T-helper 17 cell (primary cell): Measurements from ENCODE around the gene SEZ6. TPM values are rescaled to one million over a fixed set of nuclear protein-coding genes. Genes with fewer than 3 reads are reported as not detected.

Source experiments
- ATAC-seq: fragments of 150-1000 bp; cut with Tn5 transposase; 2 replicates; pipeline ENCODE4 v1.10.0; 2021; ENCODE audit warnings: mild to moderate bottlenecking, moderate library complexity
- DNase-seq, 3 donors: peaks; one replicate each; pipeline versions ENCODE4 v3.0.0 to v3.0.0-alpha.2; 2020 to 2021
- H3K9me3 ChIP-seq: one replicate; pipeline ENCODE4 v1.7.0; 2013; ENCODE audit warnings: low read length, mild to moderate bottlenecking; ENCODE audit not compliant: control insufficient read depth, poor library complexity, severe bottlenecking
- H3K27ac Mint-ChIP-seq: one replicate; pipeline ENCODE4 v1.8.0; 2022; ENCODE audit warnings: mild to moderate bottlenecking, moderate library complexity, mixed read lengths
- H3K27me3 Mint-ChIP-seq: one replicate; pipeline ENCODE4 v1.8.0; 2022; ENCODE audit warnings: mixed read lengths
- H3K36me3 Mint-ChIP-seq: one replicate; pipeline ENCODE4 v1.8.0; 2022; ENCODE audit warnings: low read depth, mixed read lengths
- H3K4me1 Mint-ChIP-seq: one replicate; pipeline ENCODE4 v1.8.0; 2022; ENCODE audit warnings: mild to moderate bottlenecking, mixed read lengths
- H3K4me3 Mint-ChIP-seq: one replicate; pipeline ENCODE4 v1.8.0; 2022; ENCODE audit warnings: mild to moderate bottlenecking, moderate library complexity, mixed read lengths
- total RNA-seq, 4 donors: library from RNA in 2 of 4; stranded (reverse) in 2 of 4; gene quantifications; one replicate each; pipeline ENCODE4 v1.2.3 and lab custom pipeline; 2022 to 2026

The SEZ6 gene
- total RNA-seq, 2 donors from 2014 or later, result 0.35 to 0.47 TPM

GRCh38 chr17:29007456-29007855 lies 1.6 kb upstream of the SEZ6 start:
- Mint-ChIP-seq H3K4me3 (no peak overlapping the region), H3K36me3 (peaks cover 9% of the 10 kb centered on the region), H3K4me1 (no peaks in the 10 kb centered on the region), H3K27me3 (peaks cover 82% of the 10 kb centered on the region), H3K27ac (no peak overlapping the region)
- H3K9me3 ChIP-seq, result no peaks in the 10 kb centered on the region
- DNase-seq (no peak), ATAC-seq (no peak)

- H3K4me3 Mint-ChIP-seq, result no peak overlapping the region
- peaks cover 60% of the 10 kb centered on the region for H3K27me3 Mint-ChIP-seq
- H3K4me1 Mint-ChIP-seq, result no peaks in the 10 kb centered on the region
Observed at GRCh38 chr17:29004081-29004692, 1.6 kb downstream of the SEZ6 start.

GRCh38 chr17:29003289-29003688 lies 2.5 kb downstream of the SEZ6 start:
- no peak overlapping the region for H3K27ac Mint-ChIP-seq
- H3K27me3 Mint-ChIP-seq, result peaks cover 58% of the 10 kb centered on the region
- H3K4me3 Mint-ChIP-seq, result no peak overlapping the region
- no peaks in the 10 kb centered on the region for H3K4me1 Mint-ChIP-seq
- ATAC-seq, result no peak
- no peaks in the 10 kb centered on the region for H3K9me3 ChIP-seq
- peaks cover 8% of the 10 kb centered on the region for H3K36me3 Mint-ChIP-seq
- DNase-seq, result no peak

More at GRCh38 chr17:29004081-29004692, 1.6 kb downstream of the SEZ6 start:
- ATAC-seq (no peak), DNase-seq (no peak)
- H3K9me3 ChIP-seq, result no peaks in the 10 kb centered on the region
- Mint-ChIP-seq H3K36me3 (peaks cover 7% of the 10 kb centered on the region), H3K27ac (no peak overlapping the region)

- DNase-seq, result no peak
Observed at GRCh38 chr17:29002811-29003210, 3.0 kb downstream of the SEZ6 start.

DNA sequence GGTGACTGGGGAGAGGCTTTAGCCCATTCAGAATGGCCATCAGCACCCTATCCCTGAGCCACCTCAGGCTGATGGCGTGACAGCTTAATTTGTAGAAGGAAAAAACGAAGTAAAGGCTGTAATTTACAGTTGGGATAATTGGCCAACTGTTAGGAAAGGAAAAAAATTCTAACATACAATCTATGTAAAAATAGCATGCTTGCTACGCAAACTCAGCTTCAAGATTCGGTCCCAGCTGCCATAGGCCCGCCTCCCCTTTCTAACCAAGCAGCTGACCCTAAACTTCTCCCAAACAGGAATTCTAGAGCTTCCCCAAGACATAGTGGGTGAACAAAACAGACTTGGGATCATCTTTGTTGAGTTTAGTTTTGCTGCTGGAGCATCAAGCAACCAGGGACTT lies 4.9 kb downstream of the SEZ6 start:
- Mint-ChIP-seq H3K4me3 (no peak overlapping the region), H3K4me1 (peaks cover 2% of the 10 kb centered on the region), H3K36me3 (peaks cover 7% of the 10 kb centered on the region), H3K27ac (no peak overlapping the region), H3K27me3 (peaks cover 54% of the 10 kb centered on the region)
- no peaks in the 10 kb centered on the region for H3K9me3 ChIP-seq
- DNase-seq (no peak), ATAC-seq (no peak)

More at GRCh38 chr17:29002811-29003210, 3.0 kb downstream of the SEZ6 start:
- H3K4me1 Mint-ChIP-seq, result peaks cover 2% of the 10 kb centered on the region
- no peak for ATAC-seq
- H3K27ac Mint-ChIP-seq, result no peak overlapping the region
- H3K36me3 Mint-ChIP-seq, result peaks cover 8% of the 10 kb centered on the region
- peaks cover 58% of the 10 kb centered on the region for H3K27me3 Mint-ChIP-seq
- no peak overlapping the region for H3K4me3 Mint-ChIP-seq
- H3K9me3 ChIP-seq, result no peaks in the 10 kb centered on the region

GRCh38 chr17:28999206-28999605 lies 6.6 kb downstream of the SEZ6 start:
- Mint-ChIP-seq H3K36me3 (peaks cover 11% of the 10 kb centered on the region), H3K4me3 (no peak overlapping the region), H3K4me1 (peaks cover 6% of the 10 kb centered on the region), H3K27ac (no peak overlapping the region), H3K27me3 (peaks cover 51% of the 10 kb centered on the region)
- no peak for ATAC-seq
- H3K9me3 ChIP-seq, result no peaks in the 10 kb centered on the region
- DNase-seq, result no peak

DNA sequence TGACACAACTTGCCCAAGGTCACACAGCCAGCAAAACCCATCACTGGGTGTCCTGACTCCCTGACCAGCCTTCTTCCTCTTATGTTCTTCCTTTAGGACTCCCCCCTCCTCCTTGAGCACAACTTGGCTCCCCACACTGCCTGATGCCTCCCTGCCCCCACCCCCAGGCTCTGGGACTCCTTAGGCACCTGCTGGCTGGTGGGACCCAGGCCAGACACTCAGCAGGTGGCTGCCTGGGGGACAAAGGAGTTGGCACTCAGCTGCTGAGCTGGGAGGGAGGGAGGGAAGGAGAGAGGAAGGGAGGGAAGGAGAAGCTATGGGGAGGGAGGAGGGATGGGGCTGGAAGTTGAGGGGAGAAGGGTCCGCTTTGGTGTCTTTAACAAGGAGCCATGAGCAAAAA lies 8.0 kb downstream of the SEZ6 start:
- H3K27ac Mint-ChIP-seq, result no peak overlapping the region
- H3K4me3 Mint-ChIP-seq, result no peak overlapping the region
- H3K27me3 Mint-ChIP-seq, result peaks cover 44% of the 10 kb centered on the region
- ATAC-seq (no peak), DNase-seq (no peak)
- no peaks in the 10 kb centered on the region for H3K9me3 ChIP-seq
- peaks cover 9% of the 10 kb centered on the region for H3K36me3 Mint-ChIP-seq
- peaks cover 6% of the 10 kb centered on the region for H3K4me1 Mint-ChIP-seq

- Mint-ChIP-seq H3K4me3 (no peak overlapping the region), H3K4me1 (peaks cover 6% of the 10 kb centered on the region), H3K36me3 (peaks cover 9% of the 10 kb centered on the region), H3K27me3 (peaks cover 42% of the 10 kb centered on the region), H3K27ac (no peak overlapping the region)
- no peak for ATAC-seq
- H3K9me3 ChIP-seq, result no peaks in the 10 kb centered on the region
- no peak for DNase-seq
Observed at GRCh38 chr17:28996554-28997096, 9.2 kb downstream of the SEZ6 start.

DNA sequence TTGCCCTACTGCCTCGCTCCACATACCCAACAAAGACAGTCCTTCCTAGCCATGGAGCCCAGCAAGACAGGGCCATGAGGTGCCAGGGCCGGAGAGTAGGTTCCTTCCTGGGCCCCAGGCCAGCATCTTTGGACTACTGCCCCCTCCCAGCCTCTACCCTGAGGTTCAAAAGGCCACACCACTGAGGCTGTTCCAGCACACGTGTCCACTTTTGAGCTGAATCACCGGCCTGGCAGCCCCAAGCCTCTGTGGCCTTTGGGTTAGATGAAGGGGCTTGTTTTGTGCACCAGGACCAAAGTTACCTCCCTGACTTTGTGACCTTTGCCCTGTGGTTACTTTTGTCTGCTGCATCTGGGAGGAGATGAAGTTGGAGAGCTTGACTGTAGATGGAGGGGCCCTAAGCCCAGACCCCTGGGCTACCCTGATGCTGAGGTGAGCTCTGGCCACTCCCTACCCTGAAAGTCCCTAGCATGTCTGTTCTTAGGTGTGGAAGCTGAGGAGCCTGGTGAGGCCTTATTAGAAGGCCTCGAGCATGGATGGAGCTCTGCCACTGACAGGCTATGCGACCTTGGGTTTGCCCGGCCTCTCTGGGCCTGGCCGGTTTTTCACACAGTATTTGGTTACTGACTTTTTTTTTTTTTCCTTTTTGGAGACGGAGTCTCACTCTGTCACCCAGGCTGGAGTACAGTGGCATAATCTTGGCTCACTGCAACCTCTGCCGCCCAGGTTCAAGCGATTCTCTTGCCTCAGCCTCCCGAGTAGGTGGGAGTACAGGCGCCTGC lies 12.0 kb downstream of the SEZ6 start:
- H3K27ac Mint-ChIP-seq, result no peak overlapping the region
- ATAC-seq (no peak), DNase-seq (no peak)
- H3K4me3 Mint-ChIP-seq, result no peak overlapping the region
- H3K36me3 Mint-ChIP-seq, result peaks cover 6% of the 10 kb centered on the region
- H3K27me3 Mint-ChIP-seq, result peaks cover 33% of the 10 kb centered on the region
- peaks cover 6% of the 10 kb centered on the region for H3K4me1 Mint-ChIP-seq
- H3K9me3 ChIP-seq, result no peaks in the 10 kb centered on the region

DNA sequence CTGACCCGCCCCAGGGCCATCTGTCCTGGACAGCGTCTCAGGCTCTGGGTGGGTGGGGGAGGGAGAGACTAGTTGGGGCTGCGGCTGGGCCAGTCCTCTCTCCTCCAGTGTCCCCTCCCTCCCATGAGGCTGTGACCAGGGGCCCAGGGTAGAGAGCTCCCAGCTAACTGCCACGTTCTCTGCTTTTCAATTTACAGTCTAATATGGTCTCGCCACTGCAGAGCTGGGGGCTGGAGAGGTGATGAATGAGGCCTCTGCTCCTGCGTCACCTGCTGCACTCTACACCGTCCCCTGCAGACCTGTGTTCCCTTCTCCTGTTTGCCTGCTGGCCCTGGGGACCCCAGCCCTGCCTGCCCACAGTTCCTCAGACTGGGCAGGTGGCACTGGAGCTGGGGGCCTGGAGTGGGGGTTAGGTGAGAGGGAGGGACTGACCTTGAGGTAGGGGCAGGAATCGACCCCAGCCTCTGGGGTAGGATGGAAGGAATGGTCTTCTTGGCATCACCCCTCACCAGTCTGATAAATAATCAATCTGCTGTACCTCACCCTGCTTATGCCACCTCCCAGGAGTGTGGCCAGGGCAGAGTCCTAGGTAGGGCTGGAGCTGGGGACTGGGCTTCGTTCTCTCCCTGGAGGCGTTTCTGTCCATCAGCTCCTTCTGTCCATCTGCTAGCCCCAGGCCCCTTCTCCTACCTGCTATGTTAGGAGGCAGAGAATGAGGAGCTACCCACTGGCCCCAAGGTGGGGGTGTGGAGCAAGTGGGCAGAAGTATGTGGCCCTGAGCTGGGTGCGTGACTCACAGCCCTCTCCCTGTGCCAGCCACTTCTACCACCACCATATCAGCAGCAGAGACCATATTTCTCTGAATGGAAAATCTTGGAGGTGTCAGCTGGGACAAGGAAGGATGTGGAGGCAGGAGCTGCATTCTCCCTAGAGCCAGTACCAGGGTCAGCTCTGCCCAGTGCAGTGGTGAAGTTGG lies 12.9 kb downstream of the SEZ6 start:
- Mint-ChIP-seq H3K4me1 (peaks cover 4% of the 10 kb centered on the region), H3K27me3 (peaks cover 24% of the 10 kb centered on the region), H3K36me3 (peaks cover 6% of the 10 kb centered on the region), H3K27ac (no peak overlapping the region), H3K4me3 (no peak overlapping the region)
- H3K9me3 ChIP-seq, result no peaks in the 10 kb centered on the region
- DNase-seq (no peak), ATAC-seq (no peak)

DNA sequence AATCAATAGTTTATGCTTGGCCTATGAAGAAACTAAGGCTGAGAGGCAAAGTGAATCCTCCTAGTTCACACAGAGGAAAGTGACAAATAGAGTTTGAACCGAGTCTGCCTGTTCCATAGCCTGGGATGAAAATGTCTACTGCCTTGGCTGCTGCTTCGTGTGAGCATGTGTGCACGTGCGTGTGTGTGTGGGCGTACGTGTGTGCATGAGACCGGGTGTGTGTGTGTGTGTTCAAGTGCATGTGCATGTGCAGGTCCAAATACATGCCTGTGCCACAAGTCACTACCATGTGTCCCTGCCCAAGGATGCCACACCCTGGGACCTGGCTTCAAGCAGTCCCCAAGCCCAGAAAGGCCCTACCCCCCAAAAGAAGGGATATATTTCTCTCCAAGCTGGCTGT lies 13.6 kb downstream of the SEZ6 start:
- no peaks in the 10 kb centered on the region for H3K9me3 ChIP-seq
- Mint-ChIP-seq H3K4me1 (peaks cover 4% of the 10 kb centered on the region), H3K4me3 (no peak overlapping the region), H3K27ac (no peak overlapping the region), H3K36me3 (peaks cover 6% of the 10 kb centered on the region), H3K27me3 (peaks cover 22% of the 10 kb centered on the region)
- no peak for DNase-seq
- no peak for ATAC-seq

DNA sequence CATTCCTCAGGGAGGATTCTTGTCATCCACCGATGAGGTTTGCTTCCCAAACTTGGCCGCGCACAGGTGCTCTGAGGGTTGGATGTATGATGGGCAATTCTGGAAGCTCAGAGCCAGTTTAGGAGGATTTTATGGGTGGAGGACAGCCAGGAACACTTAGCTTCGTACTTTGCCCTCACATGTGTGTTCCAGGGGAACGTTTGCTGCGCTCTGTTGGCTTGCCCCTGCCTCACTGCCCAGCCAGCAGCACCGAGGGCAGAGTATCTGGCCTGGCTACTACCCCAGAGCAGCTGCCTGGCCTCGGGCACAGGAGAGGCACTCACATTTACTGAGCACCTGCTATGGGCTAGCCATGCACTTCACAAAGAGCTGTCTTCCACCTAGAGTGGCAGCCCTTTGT lies 14.1 kb downstream of the SEZ6 start:
- DNase-seq, result no peak
- H3K27me3 Mint-ChIP-seq, result peaks cover 22% of the 10 kb centered on the region
- H3K9me3 ChIP-seq, result no peaks in the 10 kb centered on the region
- peaks cover 4% of the 10 kb centered on the region for H3K36me3 Mint-ChIP-seq
- H3K4me1 Mint-ChIP-seq, result peaks cover 4% of the 10 kb centered on the region
- no peak overlapping the region for H3K4me3 Mint-ChIP-seq
- no peak overlapping the region for H3K27ac Mint-ChIP-seq
- no peak for ATAC-seq

DNA sequence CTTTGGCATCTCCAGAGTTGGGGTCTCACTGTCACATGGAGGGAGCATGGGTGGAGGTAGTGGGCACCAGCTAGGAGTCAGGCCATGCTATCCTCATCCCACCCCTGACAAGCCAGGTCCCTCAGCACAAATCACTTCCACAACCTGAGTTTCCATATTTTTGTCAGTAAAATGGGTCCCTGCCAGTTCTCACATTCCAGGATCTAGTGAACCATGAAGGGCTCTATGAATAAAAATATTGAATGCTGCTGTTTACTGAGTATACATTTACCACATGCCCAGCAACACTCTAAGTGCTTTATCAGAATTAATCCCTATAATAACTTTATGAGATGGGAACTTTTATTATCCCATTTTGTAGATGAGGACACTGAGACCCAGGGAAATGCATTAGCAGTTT lies 16.8 kb downstream of the SEZ6 start:
- Mint-ChIP-seq H3K4me3 (no peak overlapping the region), H3K4me1 (no peaks in the 10 kb centered on the region), H3K27ac (no peak overlapping the region), H3K36me3 (no peaks in the 10 kb centered on the region), H3K27me3 (peaks cover 8% of the 10 kb centered on the region)
- ATAC-seq (no peak), DNase-seq (no peak)
- H3K9me3 ChIP-seq, result no peaks in the 10 kb centered on the region
